ENCODE measurements around the gene G3BP2. TPM values are rescaled to one million over a fixed set of nuclear protein-coding genes. Genes with fewer than 3 reads are reported as not detected.
"Not testable (repeated sequence)": the region's sequence is repeated elsewhere in the genome, so short reads cannot be mapped to it uniquely, and the experiment has no call there.

Gene G3BP2
- total and polyA plus RNA-seq, 2 donors = 43.3 to 101 TPM

GRCh38 chr4:75673959-75674328 lies 733 bp upstream of the G3BP2 start:
- peak overlapping the region; percentile 97 to 99 for H3K27ac ChIP-seq (ENCODE audit: low read depth in 1 of 2, low read length in 1 of 2)
- H3K27me3 ChIP-seq (ENCODE audit: control insufficient read depth in 2 of 2, insufficient read depth in 1 of 2, low read length in 1 of 2) = no peaks in the 10 kb centered on the region
- WGBS = 64% methylated on average over 5 of the region's 5 CpGs
- DNase-seq (ENCODE audit: low read depth in 6 of 9, low spot score in 9 of 9) = no peak
- no peaks in the 10 kb centered on the region for H3K36me3 ChIP-seq (ENCODE audit: control insufficient read depth in 2 of 2, insufficient read depth in 2 of 2, low read length in 1 of 2)
- H3K4me1 ChIP-seq (ENCODE audit: control insufficient read depth in 2 of 2, insufficient read depth in 2 of 2, low read length in 2 of 2) = peaks cover 0 to 22% of the 10 kb centered on the region in 2 donors
- H3K9me3 ChIP-seq (ENCODE audit: control insufficient read depth in 2 of 2, insufficient read depth in 1 of 2, low read length in 1 of 2) = no peaks in the 10 kb centered on the region
- H3K4me3 ChIP-seq (ENCODE audit: low read length in 2 of 2) = peak overlapping the region; percentile 96 to 99

DNA sequence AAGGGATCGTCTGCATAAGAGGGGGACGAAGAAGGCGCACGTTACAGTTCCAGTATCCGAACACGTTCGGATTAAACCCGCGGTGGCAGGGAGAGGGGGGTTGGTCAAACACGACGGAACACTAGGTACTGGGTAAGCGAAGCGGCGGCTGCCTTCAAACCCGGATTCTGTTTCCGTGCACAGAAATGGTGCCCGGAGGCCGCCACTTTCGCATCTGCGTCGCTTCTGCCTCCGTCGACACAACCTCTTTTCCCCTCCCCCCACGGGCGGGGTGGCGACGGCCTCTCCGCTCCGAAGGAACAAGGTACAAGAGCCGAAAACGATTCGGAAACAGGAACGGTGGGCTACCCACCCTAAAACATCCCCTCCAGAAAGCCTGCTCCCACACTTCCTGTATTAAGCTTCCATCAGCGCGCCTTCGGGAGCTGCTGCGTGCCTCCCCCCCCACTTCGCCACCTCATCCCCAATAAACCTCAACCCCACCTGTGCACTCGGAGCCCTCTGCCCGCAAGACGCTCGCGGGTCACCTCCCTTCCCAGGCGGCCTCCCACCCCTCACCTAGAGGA lies 667 bp downstream of the G3BP2 start:
- Histone ChIP-seq H3K4me1 (ENCODE audit: control insufficient read depth in 2 of 2, insufficient read depth in 2 of 2, low read length in 2 of 2) (peaks cover 0 to 16% of the 10 kb centered on the region in 2 donors), H3K4me3 (ENCODE audit: low read length in 2 of 2) (peak overlapping the region; percentile 96 to 99), H3K27ac (ENCODE audit: low read depth in 1 of 2, low read length in 1 of 2) (peak overlapping the region; percentile 97 to 99), H3K27me3 (ENCODE audit: control insufficient read depth in 2 of 2, insufficient read depth in 1 of 2, low read length in 1 of 2) (no peaks in the 10 kb centered on the region), H3K36me3 (ENCODE audit: control insufficient read depth in 2 of 2, insufficient read depth in 2 of 2, low read length in 1 of 2) (no peaks in the 10 kb centered on the region), H3K9me3 (ENCODE audit: control insufficient read depth in 2 of 2, insufficient read depth in 1 of 2, low read length in 1 of 2) (no peaks in the 10 kb centered on the region)
- under 1% methylated on average over 44 of the region's 44 CpGs for WGBS
- DNase-seq (ENCODE audit: low read depth in 6 of 9, low spot score in 9 of 9) = peak; percentile 55 to 90 (median 71)

- 19% methylated on average over 10 of the region's 10 CpGs for WGBS
- H3K27me3 ChIP-seq (ENCODE audit: control insufficient read depth in 2 of 2, insufficient read depth in 1 of 2, low read length in 1 of 2) = no peaks in the 10 kb centered on the region
- peak overlapping the region; percentile 96 to 99 for H3K4me3 ChIP-seq (ENCODE audit: low read length in 2 of 2)
- peaks cover 0 to 18% of the 10 kb centered on the region in 2 donors for H3K4me1 ChIP-seq (ENCODE audit: control insufficient read depth in 2 of 2, insufficient read depth in 2 of 2, low read length in 2 of 2)
- no peaks in the 10 kb centered on the region for H3K36me3 ChIP-seq (ENCODE audit: control insufficient read depth in 2 of 2, insufficient read depth in 2 of 2, low read length in 1 of 2)
- no peaks in the 10 kb centered on the region for H3K9me3 ChIP-seq (ENCODE audit: control insufficient read depth in 2 of 2, insufficient read depth in 1 of 2, low read length in 1 of 2)
- DNase-seq (ENCODE audit: low read depth in 6 of 9, low spot score in 9 of 9) = peak in 2 of 9 donors; percentile 12 to 36
- H3K27ac ChIP-seq (ENCODE audit: low read depth in 1 of 2, low read length in 1 of 2) = peak overlapping the region; percentile 97 to 99
These were observed 1.3 kb downstream of the G3BP2 start for GRCh38 chr4:75671802-75672421.

- H3K9me3 ChIP-seq (ENCODE audit: control insufficient read depth in 2 of 2, insufficient read depth in 1 of 2, low read length in 1 of 2) = no peaks in the 10 kb centered on the region
- H3K4me1 ChIP-seq (ENCODE audit: control insufficient read depth in 2 of 2, insufficient read depth in 2 of 2, low read length in 2 of 2) = peaks cover 0 to 13% of the 10 kb centered on the region in 2 donors
These were observed 4.6 kb downstream of the G3BP2 start for GRCh38 chr4:75668596-75668995.

GRCh38 chr4:75667636-75668035 lies 5.6 kb downstream of the G3BP2 start:
- DNase-seq (ENCODE audit: low read depth in 6 of 9, low spot score in 9 of 9); H3K27ac ChIP-seq (ENCODE audit: low read depth in 1 of 2, low read length in 1 of 2); H3K36me3 ChIP-seq (ENCODE audit: control insufficient read depth in 2 of 2, insufficient read depth in 2 of 2, low read length in 1 of 2); H3K27me3 ChIP-seq (ENCODE audit: control insufficient read depth in 2 of 2, insufficient read depth in 1 of 2, low read length in 1 of 2); H3K9me3 ChIP-seq (ENCODE audit: control insufficient read depth in 2 of 2, insufficient read depth in 1 of 2, low read length in 1 of 2); H3K4me3 ChIP-seq (ENCODE audit: low read length in 2 of 2): not testable (repeated sequence)
- 93% methylated on average over 7 of the region's 7 CpGs for WGBS
- peaks cover 0 to 11% of the 10 kb centered on the region in 2 donors for H3K4me1 ChIP-seq (ENCODE audit: control insufficient read depth in 2 of 2, insufficient read depth in 2 of 2, low read length in 2 of 2)

More at GRCh38 chr4:75668596-75668995, 4.6 kb downstream of the G3BP2 start:
- Histone ChIP-seq H3K36me3 (ENCODE audit: control insufficient read depth in 2 of 2, insufficient read depth in 2 of 2, low read length in 1 of 2) (no peaks in the 10 kb centered on the region), H3K27me3 (ENCODE audit: control insufficient read depth in 2 of 2, insufficient read depth in 1 of 2, low read length in 1 of 2) (no peaks in the 10 kb centered on the region), H3K27ac (ENCODE audit: low read depth in 1 of 2, low read length in 1 of 2) (no peak overlapping the region), H3K4me3 (ENCODE audit: low read length in 2 of 2) (no peak overlapping the region)
- no peak for DNase-seq (ENCODE audit: low read depth in 6 of 9, low spot score in 9 of 9)

DNA sequence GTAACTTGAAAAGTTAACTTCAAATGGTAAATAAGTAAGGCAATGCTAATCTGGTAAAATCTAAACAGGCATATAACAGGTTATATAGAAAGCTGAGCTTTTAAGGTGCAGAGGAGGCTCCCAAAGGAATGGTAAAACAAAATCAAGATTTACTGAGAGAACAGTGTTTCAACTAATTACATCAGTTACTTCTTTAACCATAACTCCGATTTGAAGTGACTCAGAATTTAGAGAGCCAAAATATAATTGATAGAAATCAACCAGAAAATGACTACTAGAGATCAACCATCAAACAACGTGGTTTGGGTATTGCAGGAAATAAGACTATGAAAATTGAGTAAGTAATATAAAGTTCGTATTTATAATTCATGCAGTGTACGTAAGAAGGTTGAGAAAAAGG lies 6.9 kb downstream of the G3BP2 start:
- 84% methylated on average over 4 of the region's 4 CpGs for WGBS
- Histone ChIP-seq H3K9me3 (ENCODE audit: control insufficient read depth in 2 of 2, insufficient read depth in 1 of 2, low read length in 1 of 2) (no peaks in the 10 kb centered on the region), H3K36me3 (ENCODE audit: control insufficient read depth in 2 of 2, insufficient read depth in 2 of 2, low read length in 1 of 2) (peaks cover 5 to 12% of the 10 kb centered on the region in 2 donors), H3K4me1 (ENCODE audit: control insufficient read depth in 2 of 2, insufficient read depth in 2 of 2, low read length in 2 of 2) (peaks cover 0 to 10% of the 10 kb centered on the region in 2 donors), H3K27me3 (ENCODE audit: control insufficient read depth in 2 of 2, insufficient read depth in 1 of 2, low read length in 1 of 2) (no peaks in the 10 kb centered on the region), H3K4me3 (ENCODE audit: low read length in 2 of 2) (no peak overlapping the region), H3K27ac (ENCODE audit: low read depth in 1 of 2, low read length in 1 of 2) (no peak overlapping the region)
- DNase-seq (ENCODE audit: low read depth in 6 of 9, low spot score in 9 of 9) = no peak

DNA sequence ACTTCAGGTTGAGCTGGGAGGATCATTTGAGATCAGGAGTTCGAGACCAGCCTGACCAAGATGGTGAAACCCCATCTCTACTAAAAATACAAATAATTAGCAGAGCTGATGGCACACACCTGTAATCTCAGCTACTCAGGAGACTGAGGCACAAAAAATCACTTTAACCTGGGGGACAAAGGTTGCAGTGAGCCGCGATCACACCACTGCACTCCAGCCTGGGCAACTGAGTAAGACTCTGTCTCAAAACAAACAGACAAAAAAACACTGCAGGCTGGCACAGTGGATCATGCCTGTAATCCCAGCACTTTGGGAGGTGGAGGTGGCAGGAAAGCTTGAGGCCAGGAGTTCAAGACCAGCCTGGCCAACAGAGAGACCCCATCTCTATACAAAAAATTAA lies 8.6 kb downstream of the G3BP2 start:
- H3K9me3 ChIP-seq (ENCODE audit: control insufficient read depth in 2 of 2, insufficient read depth in 1 of 2, low read length in 1 of 2); DNase-seq (ENCODE audit: low read depth in 6 of 9, low spot score in 9 of 9); H3K27ac ChIP-seq (ENCODE audit: low read depth in 1 of 2, low read length in 1 of 2); H3K4me1 ChIP-seq (ENCODE audit: control insufficient read depth in 2 of 2, insufficient read depth in 2 of 2, low read length in 2 of 2); H3K27me3 ChIP-seq (ENCODE audit: control insufficient read depth in 2 of 2, insufficient read depth in 1 of 2, low read length in 1 of 2); H3K4me3 ChIP-seq (ENCODE audit: low read length in 2 of 2): not testable (repeated sequence)
- 99% methylated on average over 3 of the region's 3 CpGs for WGBS
- peaks cover 10 to 23% of the 10 kb centered on the region in 2 donors for H3K36me3 ChIP-seq (ENCODE audit: control insufficient read depth in 2 of 2, insufficient read depth in 2 of 2, low read length in 1 of 2)

DNA sequence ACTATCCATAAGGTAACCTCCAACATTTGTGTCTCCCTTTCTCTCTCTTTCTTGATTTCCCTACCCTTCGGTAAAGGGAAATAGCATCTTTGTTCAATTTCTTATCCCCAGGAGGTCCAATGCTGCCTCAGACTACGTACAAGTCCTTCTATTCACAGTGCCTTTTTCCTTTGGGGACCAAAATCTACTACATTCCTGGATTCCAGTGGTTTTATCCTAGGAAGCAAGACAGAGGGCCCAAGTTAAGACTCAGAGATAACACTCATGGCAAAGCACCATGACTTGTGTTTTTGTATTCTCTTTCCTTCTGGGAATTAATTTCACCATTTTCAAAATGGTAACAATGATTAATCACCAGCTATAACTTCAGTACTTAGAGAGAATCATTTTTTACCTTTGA lies 10.6 kb downstream of the G3BP2 start:
- 94% methylated on average over 2 of the region's 2 CpGs for WGBS
- Histone ChIP-seq H3K27me3 (ENCODE audit: control insufficient read depth in 2 of 2, insufficient read depth in 1 of 2, low read length in 1 of 2) (no peaks in the 10 kb centered on the region), H3K4me3 (ENCODE audit: low read length in 2 of 2) (no peak overlapping the region), H3K36me3 (ENCODE audit: control insufficient read depth in 2 of 2, insufficient read depth in 2 of 2, low read length in 1 of 2) (peaks cover 14 to 32% of the 10 kb centered on the region in 2 donors), H3K27ac (ENCODE audit: low read depth in 1 of 2, low read length in 1 of 2) (no peak overlapping the region), H3K4me1 (ENCODE audit: control insufficient read depth in 2 of 2, insufficient read depth in 2 of 2, low read length in 2 of 2) (peaks cover 0 to 4% of the 10 kb centered on the region in 2 donors), H3K9me3 (ENCODE audit: control insufficient read depth in 2 of 2, insufficient read depth in 1 of 2, low read length in 1 of 2) (no peaks in the 10 kb centered on the region)
- no peak for DNase-seq (ENCODE audit: low read depth in 6 of 9, low spot score in 9 of 9)

DNA sequence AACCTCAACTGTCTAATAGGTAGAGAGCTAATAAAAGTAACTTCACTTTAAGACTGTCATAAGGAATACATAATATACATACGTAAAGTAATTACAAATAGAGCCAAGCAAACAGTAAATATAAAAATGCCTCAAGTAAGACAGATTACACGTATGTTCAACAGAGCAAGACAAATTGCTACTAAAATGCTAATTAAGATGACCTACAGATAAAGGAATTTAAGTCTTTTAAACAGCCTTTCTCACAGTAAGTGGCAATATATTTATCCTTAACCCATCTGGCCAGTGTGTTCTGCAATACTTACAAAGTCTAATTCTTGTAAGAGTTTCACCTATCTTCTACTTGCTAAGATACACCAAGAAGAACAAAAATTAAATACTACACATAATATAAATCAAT lies 12.7 kb downstream of the G3BP2 start:
- H3K36me3 ChIP-seq (ENCODE audit: control insufficient read depth in 2 of 2, insufficient read depth in 2 of 2, low read length in 1 of 2) = peaks cover 18 to 53% of the 10 kb centered on the region in 2 donors

More for the DNA sequence above, 12.7 kb downstream of the G3BP2 start:
- Histone ChIP-seq H3K9me3 (ENCODE audit: control insufficient read depth in 2 of 2, insufficient read depth in 1 of 2, low read length in 1 of 2) (no peaks in the 10 kb centered on the region), H3K4me3 (ENCODE audit: low read length in 2 of 2) (no peak overlapping the region), H3K4me1 (ENCODE audit: control insufficient read depth in 2 of 2, insufficient read depth in 2 of 2, low read length in 2 of 2) (peaks cover 0 to 3% of the 10 kb centered on the region in 2 donors), H3K27me3 (ENCODE audit: control insufficient read depth in 2 of 2, insufficient read depth in 1 of 2, low read length in 1 of 2) (no peaks in the 10 kb centered on the region), H3K27ac (ENCODE audit: low read depth in 1 of 2, low read length in 1 of 2) (no peak overlapping the region)
- DNase-seq (ENCODE audit: low read depth in 6 of 9, low spot score in 9 of 9) = no peak
- WGBS = 98% methylated on average over 2 of the region's 2 CpGs
